Testis (tissue), 2 donors: ENCODE measurements around the gene KRT72.

ENCODE experiments used
- POLR2A ChIP-seq: fragments of 450-650 bp; IDR thresholded peaks from one replicate; pipeline ENCODE4 v1.6.1; 2017; ENCODE audit warnings: antibody characterized with exemption, mild to moderate bottlenecking, moderate library complexity
- TF ChIP-seq, protein P1 (sequence below), 3 experiments: fragments of 450-650 bp in 2 of 3; fragments of 200-600 bp in 1 of 3; sonication (generic) in 1 of 3; IDR thresholded peaks; one replicate each; pipeline ENCODE4 v1.5.1; 2016 to 2019; ENCODE audit warnings: antibody characterized with exemption in 3 of 3, mild to moderate bottlenecking in 2 of 3, moderate library complexity in 1 of 3

DNA sequence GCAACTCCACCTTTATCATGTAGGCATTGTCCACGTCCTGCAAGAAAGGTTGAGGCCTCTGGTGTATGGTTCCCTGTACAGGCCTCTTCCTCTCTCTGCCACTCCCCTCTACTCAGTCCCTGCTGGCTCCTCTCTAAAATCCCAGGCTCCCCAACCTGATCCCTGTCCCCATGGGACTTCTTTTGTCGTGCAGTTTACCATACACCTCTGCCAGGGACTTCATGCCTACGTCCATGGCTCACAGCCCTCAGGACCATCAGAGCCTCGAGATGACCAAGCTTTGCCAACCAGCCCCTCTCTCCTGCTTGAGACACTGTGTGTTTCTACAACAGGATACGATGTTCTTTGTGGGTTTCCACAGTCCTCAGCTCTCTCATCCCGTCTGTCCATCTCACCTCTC, 47.8 kb upstream of the KRT72 start:
- no peak for TF ChIP-seq POLR2A
- TF ChIP-seq, protein P1, sequence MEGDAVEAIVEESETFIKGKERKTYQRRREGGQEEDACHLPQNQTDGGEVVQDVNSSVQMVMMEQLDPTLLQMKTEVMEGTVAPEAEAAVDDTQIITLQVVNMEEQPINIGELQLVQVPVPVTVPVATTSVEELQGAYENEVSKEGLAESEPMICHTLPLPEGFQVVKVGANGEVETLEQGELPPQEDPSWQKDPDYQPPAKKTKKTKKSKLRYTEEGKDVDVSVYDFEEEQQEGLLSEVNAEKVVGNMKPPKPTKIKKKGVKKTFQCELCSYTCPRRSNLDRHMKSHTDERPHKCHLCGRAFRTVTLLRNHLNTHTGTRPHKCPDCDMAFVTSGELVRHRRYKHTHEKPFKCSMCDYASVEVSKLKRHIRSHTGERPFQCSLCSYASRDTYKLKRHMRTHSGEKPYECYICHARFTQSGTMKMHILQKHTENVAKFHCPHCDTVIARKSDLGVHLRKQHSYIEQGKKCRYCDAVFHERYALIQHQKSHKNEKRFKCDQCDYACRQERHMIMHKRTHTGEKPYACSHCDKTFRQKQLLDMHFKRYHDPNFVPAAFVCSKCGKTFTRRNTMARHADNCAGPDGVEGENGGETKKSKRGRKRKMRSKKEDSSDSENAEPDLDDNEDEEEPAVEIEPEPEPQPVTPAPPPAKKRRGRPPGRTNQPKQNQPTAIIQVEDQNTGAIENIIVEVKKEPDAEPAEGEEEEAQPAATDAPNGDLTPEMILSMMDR (IDR thresholded peaks at IDR 0.05), result no peak
